Uterus (tissue), 4 donors: Measurements from ENCODE around the gene NCR2. TPM values are rescaled to one million over a fixed set of nuclear protein-coding genes. Genes with fewer than 3 reads are reported as not detected.

Experiments used
- DNase-seq, 2 donors: peaks; one replicate each; pipeline ENCODE4 v3.0.0-alpha.2; 2019 to 2020
- H3K27ac ChIP-seq, 2 donors: fragments of 200-600 bp; sonication (generic); 1 replicate in 1 of 2; 2 replicates in 1 of 2; pipeline ENCODE4 v1.5.1; 2016 to 2018
- H3K27me3 ChIP-seq, 2 donors: fragments of 200-600 bp; sonication (generic); one replicate each; pipeline ENCODE4 v1.5.1; 2018 to 2019; ENCODE audit warnings: control low read depth in 1 of 2
- H3K36me3 ChIP-seq, 2 donors: fragments of 200-600 bp; sonication (generic); one replicate each; pipeline ENCODE4 v1.5.1; 2019; ENCODE audit warnings: control low read depth in 1 of 2
- H3K4me1 ChIP-seq, 2 donors: fragments of 200-600 bp; sonication (generic); one replicate each; pipeline ENCODE4 v1.5.1; 2018 to 2019; ENCODE audit warnings: control low read depth in 1 of 2
- H3K4me3 ChIP-seq, 2 donors: fragments of 200-600 bp; sonication (generic); 1 replicate in 1 of 2; 2 replicates in 1 of 2; pipeline ENCODE4 v1.5.1; 2018 to 2019; ENCODE audit warnings: mild to moderate bottlenecking in 1 of 2
- H3K9me3 ChIP-seq, 2 donors: fragments of 200-600 bp; sonication (generic); one replicate each; pipeline ENCODE4 v1.5.1; 2019; ENCODE audit warnings: control low read depth in 1 of 2
- POLR2A ChIP-seq, 2 donors: fragments of 450-650 bp; IDR thresholded peaks; one replicate each; pipeline ENCODE4 v1.6.1; 2016; ENCODE audit warnings: antibody characterized with exemption in 2 of 2, mild to moderate bottlenecking in 1 of 2, moderate library complexity in 1 of 2
- intact Hi-C: fragments of 100-400 bp; cut with DNase I; formaldehyde crosslinking; loops from one replicate; pipeline ENCODE4 v1.15.1; 2023; ENCODE audit warnings: low total_unique reads
- total RNA-seq, 4 donors: library from RNA; depleted of rRNA in 3 of 4; stranded (reverse); fragments of >200 nt in 3 of 4; gene quantifications; one replicate each; pipeline versions ENCODE4 v1.1.0 to v1.2.4, GENCODE V29; 2014 to 2023
- TF ChIP-seq, protein P1 (sequence below), 4 experiments: fragments of 200-600 bp in 2 of 4; fragments of 450-650 bp in 2 of 4; sonication (generic) in 2 of 4; IDR thresholded peaks; one replicate each; pipeline ENCODE4 v1.5.1; 2016 to 2019; ENCODE audit warnings: antibody characterized with exemption in 4 of 4, mild to moderate bottlenecking in 2 of 4, moderate library complexity in 1 of 4
- donor health status: DM: yes; HTN: yes; CAD: no.

The NCR2 gene
- total RNA-seq, 4 donors from 2014 or later: not detected

DNA sequence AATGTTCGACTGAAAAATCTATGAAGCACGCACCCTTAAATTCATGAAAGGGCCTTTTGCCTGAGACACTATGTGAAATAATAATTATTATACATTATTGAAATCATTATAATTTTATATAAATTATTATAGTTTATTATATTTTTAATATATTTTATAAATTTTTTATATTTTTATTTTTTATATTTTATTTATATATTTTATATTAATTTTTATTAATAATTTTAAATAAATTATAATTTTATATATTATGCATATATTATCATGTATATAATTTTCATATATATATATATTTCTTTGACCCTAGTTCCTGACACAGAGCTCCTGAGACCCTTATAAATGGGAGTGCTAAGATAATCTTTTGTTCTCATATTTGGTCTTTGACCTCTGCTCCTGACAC lies 13.5 kb downstream of the NCR2 start:
- H3K4me3 ChIP-seq: no peak overlapping the region
- no peaks in the 10 kb centered on the region for H3K9me3 ChIP-seq
- no peaks in the 10 kb centered on the region for H3K27me3 ChIP-seq
- no peak for TF ChIP-seq POLR2A (IDR thresholded peaks at IDR 0.05)
- no peaks in the 10 kb centered on the region for H3K36me3 ChIP-seq
- no peaks in the 10 kb centered on the region for H3K4me1 ChIP-seq
- DNase-seq: no peak
- intact Hi-C loops: no loop called here
- H3K27ac ChIP-seq: no peak overlapping the region

DNA sequence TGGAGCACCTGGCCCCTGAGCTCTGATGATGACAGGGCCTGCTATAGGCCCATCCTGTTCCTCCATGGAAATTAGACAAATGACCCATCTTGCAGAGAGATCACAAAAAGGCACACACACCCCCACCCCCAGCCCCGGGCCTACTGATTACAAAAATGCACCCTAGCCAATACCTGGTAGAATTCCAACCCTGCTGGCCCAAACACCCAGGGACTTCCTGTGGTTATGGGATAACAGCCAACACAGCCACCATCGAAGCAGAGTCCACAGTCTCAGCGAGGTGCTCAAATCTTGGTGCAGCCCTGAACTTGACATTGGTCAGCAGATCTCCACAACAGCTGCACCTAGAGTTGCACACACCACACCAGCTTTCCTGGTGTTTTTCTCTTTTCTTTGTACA lies 17.0 kb downstream of the NCR2 start:
- H3K36me3 ChIP-seq: no peaks in the 10 kb centered on the region
- H3K4me3 ChIP-seq: no peak overlapping the region
- DNase-seq: no peak
- TF ChIP-seq, protein P1, sequence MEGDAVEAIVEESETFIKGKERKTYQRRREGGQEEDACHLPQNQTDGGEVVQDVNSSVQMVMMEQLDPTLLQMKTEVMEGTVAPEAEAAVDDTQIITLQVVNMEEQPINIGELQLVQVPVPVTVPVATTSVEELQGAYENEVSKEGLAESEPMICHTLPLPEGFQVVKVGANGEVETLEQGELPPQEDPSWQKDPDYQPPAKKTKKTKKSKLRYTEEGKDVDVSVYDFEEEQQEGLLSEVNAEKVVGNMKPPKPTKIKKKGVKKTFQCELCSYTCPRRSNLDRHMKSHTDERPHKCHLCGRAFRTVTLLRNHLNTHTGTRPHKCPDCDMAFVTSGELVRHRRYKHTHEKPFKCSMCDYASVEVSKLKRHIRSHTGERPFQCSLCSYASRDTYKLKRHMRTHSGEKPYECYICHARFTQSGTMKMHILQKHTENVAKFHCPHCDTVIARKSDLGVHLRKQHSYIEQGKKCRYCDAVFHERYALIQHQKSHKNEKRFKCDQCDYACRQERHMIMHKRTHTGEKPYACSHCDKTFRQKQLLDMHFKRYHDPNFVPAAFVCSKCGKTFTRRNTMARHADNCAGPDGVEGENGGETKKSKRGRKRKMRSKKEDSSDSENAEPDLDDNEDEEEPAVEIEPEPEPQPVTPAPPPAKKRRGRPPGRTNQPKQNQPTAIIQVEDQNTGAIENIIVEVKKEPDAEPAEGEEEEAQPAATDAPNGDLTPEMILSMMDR (IDR thresholded peaks at IDR 0.05): no peak
- TF ChIP-seq POLR2A (IDR thresholded peaks at IDR 0.05): no peak
- no peak overlapping the region for H3K27ac ChIP-seq
- H3K27me3 ChIP-seq: no peaks in the 10 kb centered on the region
- intact Hi-C loops: no loop called here
- H3K4me1 ChIP-seq: no peaks in the 10 kb centered on the region
- no peaks in the 10 kb centered on the region for H3K9me3 ChIP-seq

DNA sequence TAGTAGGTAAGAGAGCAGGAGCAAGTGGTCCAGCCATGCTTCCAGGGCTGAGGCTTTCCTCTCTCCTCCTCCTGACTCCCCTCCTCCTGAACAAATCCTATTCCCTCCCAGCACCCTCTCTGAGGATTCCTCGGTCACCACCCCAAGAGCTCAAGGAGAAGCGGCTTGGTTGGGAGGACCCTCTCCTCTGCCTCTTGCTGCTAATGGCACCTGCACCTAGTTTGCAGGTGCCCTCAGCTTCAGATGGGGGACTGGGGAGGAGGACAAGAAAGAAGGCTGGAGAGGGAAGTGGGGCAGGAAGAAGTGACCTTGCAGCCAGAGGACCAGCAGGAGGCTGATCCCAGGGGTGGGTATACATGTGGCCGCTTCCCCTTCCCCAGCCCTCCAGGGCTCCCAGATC lies 17.5 kb downstream of the NCR2 start:
- Histone ChIP-seq H3K4me1 (no peaks in the 10 kb centered on the region), H3K36me3 (no peaks in the 10 kb centered on the region), H3K4me3 (no peak overlapping the region), H3K27me3 (no peaks in the 10 kb centered on the region), H3K27ac (no peak overlapping the region), H3K9me3 (no peaks in the 10 kb centered on the region)
- TF ChIP-seq, protein P1 (IDR thresholded peaks at IDR 0.05): no peak
- no peak for TF ChIP-seq POLR2A (IDR thresholded peaks at IDR 0.05)
- no peak for DNase-seq
- intact Hi-C loops: no loop called here

DNA sequence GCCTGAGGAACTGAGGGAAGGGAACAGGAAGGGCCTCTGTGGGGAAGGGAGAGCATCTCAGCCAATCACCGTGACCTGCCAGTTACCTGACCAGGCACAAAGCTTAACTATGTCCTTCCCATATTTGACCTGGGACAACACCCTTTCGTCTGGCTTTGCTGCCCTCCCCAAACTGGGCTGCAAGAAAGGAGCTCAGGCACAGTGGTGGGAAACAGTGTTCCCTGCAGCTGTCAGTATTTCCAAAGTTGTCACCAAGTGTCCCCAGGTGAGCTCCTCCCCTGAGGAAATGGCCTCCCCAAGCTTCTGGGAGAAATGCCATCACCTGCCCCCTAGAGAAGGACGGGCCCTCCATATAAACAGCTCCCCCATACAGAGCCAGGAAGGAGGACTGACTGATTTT lies 17.9 kb downstream of the NCR2 start:
- no peaks in the 10 kb centered on the region for H3K27me3 ChIP-seq
- H3K4me3 ChIP-seq: no peak overlapping the region
- no peak for TF ChIP-seq POLR2A (IDR thresholded peaks at IDR 0.05)
- TF ChIP-seq, protein P1 (IDR thresholded peaks at IDR 0.05): no peak
- DNase-seq: no peak
- no peaks in the 10 kb centered on the region for H3K9me3 ChIP-seq
- H3K4me1 ChIP-seq: no peaks in the 10 kb centered on the region
- no peak overlapping the region for H3K27ac ChIP-seq
- intact Hi-C loops: no loop called here
- H3K36me3 ChIP-seq: no peaks in the 10 kb centered on the region

DNA sequence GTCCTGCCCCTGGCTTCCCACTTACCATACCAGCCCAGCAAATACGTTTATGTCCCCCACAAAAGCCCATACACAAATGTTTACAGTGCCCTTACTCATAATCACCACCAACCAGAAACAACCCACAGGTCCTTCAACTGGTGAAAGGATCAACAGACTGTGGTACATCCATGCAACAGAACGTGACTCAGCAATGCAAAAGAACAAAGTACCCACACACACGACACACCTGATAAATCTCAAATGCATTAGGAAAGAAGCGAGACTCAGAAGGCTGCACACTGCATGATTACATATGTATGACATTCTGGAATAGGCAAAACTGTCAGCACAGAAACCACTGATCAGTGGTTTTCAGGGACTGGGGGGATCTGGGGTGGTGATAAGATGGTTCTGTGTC lies 20.5 kb downstream of the NCR2 start:
- no peak overlapping the region for H3K27ac ChIP-seq
- no peaks in the 10 kb centered on the region for H3K36me3 ChIP-seq
- H3K27me3 ChIP-seq: no peaks in the 10 kb centered on the region
- no peaks in the 10 kb centered on the region for H3K4me1 ChIP-seq
- H3K9me3 ChIP-seq: peaks cover 0 to 8% of the 10 kb centered on the region in 2 donors
- H3K4me3 ChIP-seq: no peak overlapping the region
- TF ChIP-seq, protein P1 (IDR thresholded peaks at IDR 0.05): no peak
- no peak for DNase-seq
- intact Hi-C loops: no loop called here

DNA sequence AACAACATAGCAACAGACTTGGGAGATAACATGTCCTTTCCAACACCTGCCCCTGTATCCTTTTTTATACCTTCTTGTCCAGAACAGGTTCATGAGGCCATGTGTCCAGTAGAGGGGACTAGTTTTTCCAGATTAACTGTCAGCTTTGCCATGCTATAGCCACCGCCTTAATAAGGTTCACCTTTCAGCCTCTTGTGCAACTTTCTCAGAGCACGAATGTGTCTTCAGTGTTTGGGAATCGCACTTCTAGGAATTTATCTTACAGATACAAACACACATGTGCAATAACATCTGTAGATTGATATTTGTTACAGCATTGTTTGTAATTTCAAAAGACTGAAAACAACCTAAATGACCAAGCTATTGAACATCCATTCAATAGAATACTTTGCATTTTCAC lies 21.4 kb downstream of the NCR2 start:
- TF ChIP-seq POLR2A (IDR thresholded peaks at IDR 0.05): no peak
- TF ChIP-seq, protein P1 (IDR thresholded peaks at IDR 0.05): no peak
- Histone ChIP-seq H3K27me3 (no peaks in the 10 kb centered on the region), H3K27ac (no peak overlapping the region), H3K4me1 (no peaks in the 10 kb centered on the region), H3K4me3 (no peak overlapping the region), H3K9me3 (peaks cover 2 to 15% of the 10 kb centered on the region in 2 donors), H3K36me3 (no peaks in the 10 kb centered on the region)
- intact Hi-C loops: no loop called here
- DNase-seq: no peak
